MCF 10A (cell line): Measurements from ENCODE around the gene CCDC152. TPM values are rescaled to one million over a fixed set of nuclear protein-coding genes. Genes with fewer than 3 reads are reported as not detected.

ENCODE experiments used
- BruUV-seq: library from RNA; stranded (reverse); fragments of 400-500 nt; replicated peaks from 2 replicates; lab custom pipeline; 2021; lab: Mats Ljungman, UMichigan
- CTCF ChIA-PET: fragments of 300-600 bp; sonication (Branson Sonifier 250); formaldehyde crosslinking; extraction: SDS; loops from one replicate; lab custom pipeline; 2021; ENCODE audit warnings: antibody characterized with exemption, inconsistent platforms; lab: Yijun Ruan, JAX
- POLR2A ChIA-PET: fragments of 300-600, 350-650 bp; sonication (Branson Sonifier 250); formaldehyde crosslinking; extraction: SDS; loops from one replicate; lab custom pipeline; 2020; ENCODE audit warnings: antibody characterized with exemption, inconsistent platforms; lab: Yijun Ruan, JAX
- DNase-seq: peaks from one replicate; pipeline ENCODE4 v3.0.0-alpha.2; 2018; ENCODE audit not compliant: unreplicated experiment
- H3K27ac Mint-ChIP-seq: one replicate; pipeline ENCODE4 v1.8.0; 2022; ENCODE audit warnings: mild to moderate bottlenecking, low read depth, mixed read lengths; ENCODE audit not compliant: unreplicated experiment
- H3K27me3 Mint-ChIP-seq: one replicate; pipeline ENCODE4 v1.8.0; 2022; ENCODE audit warnings: mixed read lengths; ENCODE audit not compliant: insufficient read depth, unreplicated experiment
- H3K36me3 Mint-ChIP-seq: one replicate; pipeline ENCODE4 v1.8.0; 2022; ENCODE audit warnings: mild to moderate bottlenecking, moderate library complexity, mixed read lengths; ENCODE audit not compliant: insufficient read depth, unreplicated experiment
- H3K4me1 Mint-ChIP-seq: one replicate; pipeline ENCODE4 v1.8.0; 2022; ENCODE audit warnings: mixed read lengths; ENCODE audit not compliant: insufficient read depth, unreplicated experiment
- H3K4me3 Mint-ChIP-seq: one replicate; pipeline ENCODE4 v1.8.0; 2022; ENCODE audit warnings: mild to moderate bottlenecking, moderate library complexity, mixed read lengths; ENCODE audit not compliant: unreplicated experiment
- H3K9me3 Mint-ChIP-seq: one replicate; pipeline ENCODE4 v1.8.0; 2022; ENCODE audit warnings: mixed read lengths; ENCODE audit not compliant: unreplicated experiment
- intact Hi-C: fragments of 100-400 bp; cut with micrococcal nuclease; formaldehyde crosslinking; loops from 2 replicates; pipeline ENCODE4 v1.14.1; 2022
- total RNA-seq: library from RNA; stranded (reverse); gene quantifications from 2 replicates; pipeline ENCODE4 v1.2.3, GENCODE V29; 2022
- TF ChIP-seq, protein P1 (sequence below): fragments of 200-600 bp; IDR thresholded peaks from one replicate; pipeline ENCODE4 v1.8.0; 2022; ENCODE audit warnings: antibody characterized with exemption, mild to moderate bottlenecking; ENCODE audit not compliant: unreplicated experiment

The CCDC152 gene
- total RNA-seq, 1 experiment from 2014 or later, result not detected

DNA sequence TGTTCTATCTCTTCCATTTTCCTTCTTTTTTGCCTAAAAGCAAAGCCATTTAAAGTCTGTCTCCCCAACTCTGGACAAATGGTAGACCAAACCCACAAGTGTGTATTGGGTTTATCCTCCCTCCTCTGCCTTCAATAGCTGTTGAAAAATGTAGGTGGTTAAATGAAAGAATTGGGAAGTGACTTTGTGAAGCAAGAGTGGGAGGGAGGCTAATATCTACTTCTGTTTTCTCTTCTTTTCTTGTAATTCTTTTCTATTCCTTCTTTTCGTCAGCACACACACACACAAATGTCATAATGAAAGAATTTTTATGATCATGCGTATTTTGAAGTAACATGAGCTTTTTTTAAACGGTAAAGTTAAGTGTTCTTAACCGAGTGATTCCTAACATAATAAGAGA, 3.8 kb downstream of the CCDC152 start:
- ChIA-PET POLR2A (no interaction called here), CTCF (interaction anchor here (0.6 to 0.8 kb wide), 3 partner anchors 105 to 837 kb away, joined by 3 to 4 read pairs (median 3); no protein-coding TSS in a partner anchor)
- no peak for DNase-seq
- intact Hi-C loops, result loop anchor here (10.0 kb wide), 3 partner anchors 176 to 1056 kb away; no protein-coding TSS in a partner anchor
- no peaks in the 10 kb centered on the region for H3K4me1 Mint-ChIP-seq
- no TSS peak for BruUV-seq
- H3K36me3 Mint-ChIP-seq, result no peaks in the 10 kb centered on the region
- H3K9me3 Mint-ChIP-seq, result no peaks in the 10 kb centered on the region
- no peak overlapping the region for H3K27ac Mint-ChIP-seq
- no peak overlapping the region for H3K4me3 Mint-ChIP-seq
- TF ChIP-seq, protein P1, sequence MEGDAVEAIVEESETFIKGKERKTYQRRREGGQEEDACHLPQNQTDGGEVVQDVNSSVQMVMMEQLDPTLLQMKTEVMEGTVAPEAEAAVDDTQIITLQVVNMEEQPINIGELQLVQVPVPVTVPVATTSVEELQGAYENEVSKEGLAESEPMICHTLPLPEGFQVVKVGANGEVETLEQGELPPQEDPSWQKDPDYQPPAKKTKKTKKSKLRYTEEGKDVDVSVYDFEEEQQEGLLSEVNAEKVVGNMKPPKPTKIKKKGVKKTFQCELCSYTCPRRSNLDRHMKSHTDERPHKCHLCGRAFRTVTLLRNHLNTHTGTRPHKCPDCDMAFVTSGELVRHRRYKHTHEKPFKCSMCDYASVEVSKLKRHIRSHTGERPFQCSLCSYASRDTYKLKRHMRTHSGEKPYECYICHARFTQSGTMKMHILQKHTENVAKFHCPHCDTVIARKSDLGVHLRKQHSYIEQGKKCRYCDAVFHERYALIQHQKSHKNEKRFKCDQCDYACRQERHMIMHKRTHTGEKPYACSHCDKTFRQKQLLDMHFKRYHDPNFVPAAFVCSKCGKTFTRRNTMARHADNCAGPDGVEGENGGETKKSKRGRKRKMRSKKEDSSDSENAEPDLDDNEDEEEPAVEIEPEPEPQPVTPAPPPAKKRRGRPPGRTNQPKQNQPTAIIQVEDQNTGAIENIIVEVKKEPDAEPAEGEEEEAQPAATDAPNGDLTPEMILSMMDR, result no peak
- H3K27me3 Mint-ChIP-seq, result no peaks in the 10 kb centered on the region

DNA sequence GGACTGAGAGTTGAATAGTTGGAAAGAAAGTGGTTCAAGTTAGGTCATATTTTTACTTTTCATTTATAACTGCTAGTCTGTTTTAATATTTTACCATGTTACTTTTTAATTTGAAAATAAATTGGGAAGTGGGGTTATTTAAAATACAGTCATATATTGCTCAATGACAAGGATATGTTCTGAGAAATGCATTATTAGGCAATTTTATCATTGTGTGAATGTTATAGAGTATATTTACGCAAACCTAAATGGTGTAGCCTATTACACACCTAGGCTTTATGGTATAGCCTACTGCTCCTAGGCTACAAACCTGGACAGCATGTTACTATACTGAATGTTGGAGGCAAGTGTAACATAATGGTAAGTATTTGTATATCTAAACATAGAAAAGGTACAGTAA, 5.2 kb downstream of the CCDC152 start:
- no TSS peak for BruUV-seq
- TF ChIP-seq, protein P1, result no peak
- ChIA-PET POLR2A (no interaction called here), CTCF (no interaction called here)
- no peaks in the 10 kb centered on the region for H3K27me3 Mint-ChIP-seq
- intact Hi-C loops, result loop anchor here (10.0 kb wide), 3 partner anchors 177 to 1057 kb away; no protein-coding TSS in a partner anchor
- no peak for DNase-seq
- H3K4me3 Mint-ChIP-seq, result no peak overlapping the region
- H3K36me3 Mint-ChIP-seq, result no peaks in the 10 kb centered on the region
- H3K4me1 Mint-ChIP-seq, result no peaks in the 10 kb centered on the region
- no peak overlapping the region for H3K27ac Mint-ChIP-seq
- H3K9me3 Mint-ChIP-seq, result no peaks in the 10 kb centered on the region

DNA sequence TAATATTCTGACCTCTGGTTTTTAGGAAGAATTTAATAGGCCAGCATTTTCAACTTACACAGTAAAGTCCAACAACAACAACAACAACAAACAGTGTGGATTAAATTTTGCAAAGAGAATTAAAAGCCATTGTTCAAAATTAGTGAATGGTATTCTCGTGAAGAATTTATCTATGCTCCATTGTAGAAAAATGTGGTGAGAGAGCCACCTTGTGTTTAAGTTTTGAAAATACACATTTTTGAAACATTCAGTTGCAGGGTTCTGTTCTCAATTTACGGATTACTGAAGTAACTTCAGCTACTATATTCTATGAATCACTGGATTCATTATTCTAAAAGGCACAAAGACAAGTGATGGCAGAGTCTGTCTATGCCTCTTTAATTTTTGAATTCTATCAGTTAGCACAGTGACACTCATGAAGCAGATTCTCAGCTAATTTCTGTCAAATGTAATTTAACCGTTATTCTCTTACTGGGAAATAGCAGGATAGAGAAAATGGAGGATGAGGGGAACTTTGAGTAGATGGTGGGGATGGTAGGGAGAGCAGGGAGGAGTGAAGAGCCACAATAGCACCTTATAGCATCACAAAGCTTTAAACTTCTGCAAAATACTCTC, 11.0 kb downstream of the CCDC152 start:
- peak; percentile 58 for DNase-seq
- Mint-ChIP-seq H3K9me3 (no peaks in the 10 kb centered on the region), H3K27me3 (no peaks in the 10 kb centered on the region), H3K4me1 (peaks cover 1% of the 10 kb centered on the region), H3K36me3 (no peaks in the 10 kb centered on the region), H3K27ac (no peak overlapping the region), H3K4me3 (no peak overlapping the region)
- ChIA-PET CTCF (interaction anchor here (0.5 to 1.8 kb wide), 30 partner anchors 14 to 1262 kb away, joined by 3 to 26 read pairs (median 4); partner anchors contain the start of genes FBXO4 and GHR), POLR2A (interaction anchor here (0.6 to 1.1 kb wide), 5 partner anchors 20 to 762 kb away, joined by 3 to 5 read pairs (median 3); partner anchors contain the start of gene SELENOP)
- intact Hi-C loops, result loop anchor here (1.0 to 10.0 kb wide), 6 partner anchors 122 to 1063 kb away; partner anchors contain the start of gene GHR
- TF ChIP-seq, protein P1, result peak; percentile 64
- BruUV-seq, result no TSS peak

DNA sequence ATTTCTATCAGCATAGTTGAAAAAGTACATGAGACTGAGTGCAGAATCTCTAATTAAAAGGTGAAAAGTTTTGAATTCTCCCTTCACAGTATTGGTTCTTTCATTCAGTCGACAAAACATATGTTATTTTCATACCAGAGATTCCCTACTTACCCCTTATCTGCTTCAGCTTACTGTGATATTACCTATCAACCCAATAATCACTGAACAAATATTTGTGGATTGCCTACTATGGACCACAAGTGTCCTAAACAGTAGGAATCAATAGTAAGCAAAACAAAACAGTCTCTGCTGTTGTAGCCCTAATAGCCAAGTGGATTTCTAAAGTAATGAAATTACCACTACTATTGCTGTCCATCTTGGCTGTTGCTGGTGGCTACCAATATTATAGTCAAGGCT, 11.5 kb downstream of the CCDC152 start:
- Mint-ChIP-seq H3K4me3 (no peak overlapping the region), H3K9me3 (no peaks in the 10 kb centered on the region), H3K27ac (no peak overlapping the region), H3K27me3 (no peaks in the 10 kb centered on the region), H3K4me1 (peaks cover 6% of the 10 kb centered on the region), H3K36me3 (no peaks in the 10 kb centered on the region)
- no TSS peak for BruUV-seq
- no peak for DNase-seq
- intact Hi-C loops, result loop anchor here (10.0 kb wide), 3 partner anchors 183 to 1063 kb away; no protein-coding TSS in a partner anchor
- TF ChIP-seq, protein P1, result no peak
- ChIA-PET POLR2A (interaction anchor here (1.1 kb wide), 1 partner anchor 763 kb away, joined by 4 read pairs; no protein-coding TSS in a partner anchor), CTCF (interaction anchor here (0.6 to 1.8 kb wide), 22 partner anchors 13 to 1263 kb away, joined by 3 to 26 read pairs (median 4); partner anchors contain the start of gene FBXO4)
